ENCODE measurements around the gene B3GAT2. TPM values are rescaled to one million over a fixed set of nuclear protein-coding genes. Genes with fewer than 3 reads are reported as not detected.

B3GAT2 gene
- total RNA-seq, 1 donor from 2014 or later: not detected

DNA sequence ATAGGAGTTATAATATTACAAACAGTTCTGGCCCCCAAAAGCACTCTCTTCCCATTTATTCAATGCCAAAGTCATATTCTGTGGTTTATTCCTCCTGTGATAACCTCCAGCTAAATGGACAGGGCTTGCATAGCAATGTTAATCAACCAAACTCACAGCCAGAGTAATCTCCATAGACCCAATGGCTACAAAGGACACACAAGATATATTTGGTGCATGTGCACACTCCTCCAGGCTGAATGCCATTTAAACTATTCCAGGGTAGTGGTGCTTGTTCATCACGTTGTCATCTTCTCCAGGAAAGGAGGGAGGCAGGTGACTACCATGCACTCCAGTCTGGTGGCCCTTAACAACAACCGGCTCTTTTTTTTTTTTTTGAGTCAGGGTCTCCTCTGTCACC, 56.8 kb downstream of the B3GAT2 start:
- DNase-seq (ENCODE audit: low read depth in 2 of 2): no peak

GRCh38 chr6:70894001-70894400, 62.9 kb downstream of the B3GAT2 start:
- DNase-seq (ENCODE audit: low read depth in 2 of 2): no peak

- DNase-seq (ENCODE audit: low read depth in 2 of 2): no peak
These were observed 67.6 kb downstream of the B3GAT2 start for GRCh38 chr6:70889270-70889669.

DNA sequence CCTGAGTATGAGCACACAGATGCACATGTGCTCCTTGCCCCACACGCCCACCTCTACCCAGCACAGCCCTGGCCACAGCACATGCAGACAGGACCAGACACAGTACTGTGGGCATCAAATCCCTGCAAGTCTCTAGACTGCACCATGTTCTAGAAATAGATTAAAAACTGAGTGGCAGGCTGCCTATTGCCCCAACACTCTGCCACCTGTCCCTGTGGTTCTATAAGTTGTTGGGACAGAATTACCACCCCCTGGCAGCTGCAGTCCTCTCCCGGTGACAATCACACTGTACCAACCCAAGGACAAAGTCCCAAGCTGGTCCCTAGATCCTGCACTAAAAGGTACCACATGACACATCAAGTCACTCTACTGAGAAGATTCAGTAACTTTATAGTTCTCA, 70.2 kb downstream of the B3GAT2 start:
- no peak for DNase-seq (ENCODE audit: low read depth in 2 of 2)

DNA sequence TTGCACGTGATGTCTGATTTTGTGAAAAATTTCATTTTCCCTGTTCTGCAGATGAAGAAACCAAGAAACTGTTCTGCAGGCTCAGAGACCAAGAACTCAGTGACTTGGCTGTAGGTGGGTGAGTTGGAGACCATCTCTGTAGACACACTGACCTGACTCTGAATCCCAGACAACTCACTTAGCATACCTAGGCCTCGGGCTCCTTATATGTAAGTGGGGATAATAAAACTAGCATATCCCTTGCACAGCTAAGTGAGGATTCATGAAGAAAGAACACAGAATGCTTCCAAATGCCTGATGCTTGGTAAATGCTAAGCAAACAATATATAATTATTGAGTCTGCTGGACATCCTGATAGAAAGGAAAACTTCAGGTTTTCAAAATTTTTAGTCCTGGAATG, 70.8 kb downstream of the B3GAT2 start:
- DNase-seq (ENCODE audit: low read depth in 2 of 2): no peak

DNA sequence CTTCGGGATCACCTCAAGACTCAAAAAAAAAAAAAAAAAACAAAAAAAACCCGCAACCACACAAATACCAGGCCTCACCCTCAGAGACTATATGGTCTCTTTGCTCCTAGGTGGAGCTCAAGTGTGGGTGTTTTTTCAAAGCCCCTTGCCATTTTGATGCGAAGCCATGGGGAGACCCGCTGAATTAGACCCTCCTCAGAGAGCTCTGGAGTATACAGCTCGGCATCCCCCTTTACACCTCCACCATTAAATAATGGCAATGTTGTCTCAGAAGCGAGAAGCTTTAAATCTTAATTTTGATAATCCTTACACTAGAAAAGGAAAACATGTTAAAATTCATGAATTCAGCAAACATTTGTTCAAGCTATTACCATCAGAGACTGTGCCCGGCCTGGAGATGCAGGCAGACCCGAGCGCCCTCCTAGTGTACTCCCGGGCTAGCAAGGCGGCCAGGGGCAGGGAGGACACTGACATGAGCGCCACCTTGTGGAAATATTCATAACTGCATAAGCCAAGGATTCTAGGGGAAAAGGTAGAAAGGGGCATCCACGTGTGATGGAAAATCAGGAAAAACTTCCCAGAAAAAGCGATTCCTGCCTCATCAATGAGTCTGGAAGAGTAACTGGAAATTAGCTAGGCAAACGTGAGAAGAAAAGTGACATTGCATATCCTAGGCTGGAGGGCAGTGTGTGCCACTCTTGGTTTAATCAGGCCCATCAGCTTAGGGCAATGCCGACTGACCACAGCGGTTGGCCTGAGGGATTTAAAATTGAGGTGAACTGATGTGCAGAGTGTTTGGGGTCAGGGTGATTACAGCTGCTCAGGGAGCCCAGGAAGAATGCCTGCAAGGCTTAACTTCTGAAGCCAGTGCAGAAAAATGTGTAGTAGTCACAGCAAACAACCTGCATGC, 72.5 kb downstream of the B3GAT2 start:
- DNase-seq (ENCODE audit: low read depth in 2 of 2): peak; percentile 24 to 47

DNA sequence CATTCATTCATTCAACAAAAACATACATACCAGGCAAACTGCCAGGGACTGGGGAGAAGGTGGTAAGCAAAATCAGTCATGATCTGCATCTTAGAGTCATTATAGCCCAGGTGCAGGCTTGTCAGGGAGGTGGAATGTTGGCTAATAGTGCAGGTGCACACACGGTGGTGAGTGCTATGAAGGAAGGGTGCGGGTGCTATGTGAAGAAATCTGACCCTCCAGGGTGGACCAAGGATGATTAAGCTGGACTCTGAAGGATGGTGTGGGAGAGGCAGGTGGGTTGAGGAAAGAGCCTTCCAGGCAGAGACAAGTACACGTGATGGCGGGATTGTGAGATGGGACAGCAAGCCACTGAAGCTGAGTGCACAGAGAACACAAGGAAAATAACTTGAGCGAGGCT, 77.4 kb downstream of the B3GAT2 start:
- DNase-seq (ENCODE audit: low read depth in 2 of 2): no peak

DNA sequence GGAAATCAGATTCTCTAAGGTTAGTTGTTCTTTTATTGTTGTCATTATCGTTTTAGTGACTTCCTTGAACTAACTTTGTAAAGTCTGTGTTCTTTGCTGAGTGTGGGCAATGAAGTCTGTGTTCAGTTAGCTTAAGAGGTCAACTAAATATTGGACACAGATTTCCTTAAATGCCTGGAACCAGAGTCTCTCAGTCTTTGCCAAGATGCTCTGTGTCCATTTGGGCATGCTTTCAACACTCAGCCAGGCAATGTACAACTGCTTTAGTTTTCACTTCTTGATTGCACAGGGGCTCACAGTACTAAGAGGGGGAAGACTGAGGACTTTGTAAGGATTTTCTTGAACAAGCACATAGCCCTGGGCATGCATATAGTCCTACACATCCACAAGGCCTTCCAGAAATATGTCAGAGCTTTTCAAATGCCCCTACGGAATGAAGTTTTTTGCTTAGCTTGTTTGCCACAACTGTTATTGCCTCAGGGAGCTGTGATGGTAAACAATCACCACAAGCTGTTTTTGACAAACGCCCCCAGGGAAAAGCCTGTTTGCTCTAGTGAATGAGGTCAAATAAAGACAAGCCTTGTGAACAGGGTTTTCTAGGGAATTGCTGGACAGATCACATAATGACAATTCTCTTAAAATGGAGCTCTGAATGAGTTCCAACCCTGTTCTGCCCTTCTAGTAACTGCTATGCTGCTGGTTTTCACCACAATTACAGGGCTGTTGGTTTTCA, 82.5 kb downstream of the B3GAT2 start:
- no peak for DNase-seq (ENCODE audit: low read depth in 2 of 2)

DNA sequence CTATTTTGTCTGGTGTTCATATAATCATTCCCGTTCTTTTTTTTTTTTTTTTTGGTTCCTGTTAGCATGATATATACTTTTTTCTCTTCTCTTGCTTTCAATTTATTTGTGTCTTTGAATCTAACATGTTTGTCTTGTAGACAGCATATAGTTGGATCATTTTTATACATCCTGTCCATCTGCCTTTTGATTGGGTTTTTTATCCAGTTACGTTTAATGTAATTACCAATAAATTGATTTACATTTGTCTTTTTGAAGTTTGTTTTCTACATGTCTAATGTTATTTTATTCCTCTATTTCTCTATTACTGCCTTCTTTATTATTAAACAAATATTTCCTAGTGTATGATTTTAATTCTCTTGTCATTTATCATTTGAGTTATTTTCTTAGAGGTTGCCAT, 84.4 kb downstream of the B3GAT2 start:
- DNase-seq (ENCODE audit: low read depth in 2 of 2): no peak

DNA sequence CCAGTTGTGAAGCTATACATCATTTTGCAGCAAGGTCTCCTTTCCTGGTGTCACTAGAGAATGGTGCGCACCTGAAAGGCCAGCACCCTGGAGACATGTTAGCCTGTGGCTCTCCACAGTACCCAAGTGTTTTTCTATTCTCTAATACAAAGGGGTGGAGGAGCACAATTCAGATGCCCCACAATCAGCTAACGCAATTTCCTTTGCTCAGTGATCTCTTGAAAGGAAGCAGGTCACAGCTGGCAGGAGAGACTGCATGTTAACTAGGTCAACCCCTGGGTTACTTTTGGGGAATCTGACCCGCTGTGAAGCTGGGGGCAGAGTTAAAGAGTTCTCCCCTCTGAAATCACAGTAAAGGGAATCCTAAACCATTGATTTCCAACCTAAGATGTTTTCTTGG, 92.5 kb downstream of the B3GAT2 start:
- DNase-seq (ENCODE audit: low read depth in 2 of 2): no peak

DNA sequence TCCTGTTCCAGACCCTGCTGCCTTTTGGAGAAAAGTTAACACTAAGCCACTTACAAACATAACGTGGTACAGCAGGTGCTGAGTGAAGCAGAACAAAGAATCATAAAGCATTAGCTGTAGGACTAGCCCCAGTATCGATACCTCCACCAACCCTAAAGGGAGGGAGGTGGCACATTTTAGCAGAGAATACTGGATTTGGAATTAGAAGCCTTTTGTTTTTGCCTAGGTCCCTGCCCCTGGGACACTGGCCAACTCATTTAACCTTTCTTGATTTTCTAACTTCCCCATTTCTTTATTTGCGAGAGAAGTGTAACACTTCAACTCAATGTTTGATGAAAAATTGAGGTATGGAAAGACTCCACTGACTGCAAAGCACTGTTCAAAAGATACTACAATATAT, 93.5 kb downstream of the B3GAT2 start:
- DNase-seq (ENCODE audit: low read depth in 2 of 2): no peak

DNA sequence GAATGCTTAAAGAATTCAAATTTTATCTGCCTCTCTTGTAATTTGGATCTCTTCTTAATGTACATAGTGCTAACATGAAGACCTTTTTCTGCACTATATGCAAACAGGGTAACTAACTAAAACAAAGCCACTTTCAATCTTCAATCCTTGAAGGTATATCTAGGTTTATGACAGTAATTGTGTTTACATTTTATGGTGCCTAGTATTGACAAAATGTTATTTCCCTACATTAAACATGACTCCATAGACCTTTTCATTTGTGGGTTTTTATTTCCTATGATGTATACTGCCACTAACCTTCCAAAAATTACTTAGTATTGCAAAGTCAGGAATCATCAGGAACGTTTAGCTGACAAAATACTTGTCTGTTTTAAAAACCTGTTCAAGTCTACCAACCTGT, 95.9 kb downstream of the B3GAT2 start:
- DNase-seq (ENCODE audit: low read depth in 2 of 2): no peak

GRCh38 chr6:70860045-70860444, 96.8 kb downstream of the B3GAT2 start:
- DNase-seq (ENCODE audit: low read depth in 2 of 2): no peak

DNA sequence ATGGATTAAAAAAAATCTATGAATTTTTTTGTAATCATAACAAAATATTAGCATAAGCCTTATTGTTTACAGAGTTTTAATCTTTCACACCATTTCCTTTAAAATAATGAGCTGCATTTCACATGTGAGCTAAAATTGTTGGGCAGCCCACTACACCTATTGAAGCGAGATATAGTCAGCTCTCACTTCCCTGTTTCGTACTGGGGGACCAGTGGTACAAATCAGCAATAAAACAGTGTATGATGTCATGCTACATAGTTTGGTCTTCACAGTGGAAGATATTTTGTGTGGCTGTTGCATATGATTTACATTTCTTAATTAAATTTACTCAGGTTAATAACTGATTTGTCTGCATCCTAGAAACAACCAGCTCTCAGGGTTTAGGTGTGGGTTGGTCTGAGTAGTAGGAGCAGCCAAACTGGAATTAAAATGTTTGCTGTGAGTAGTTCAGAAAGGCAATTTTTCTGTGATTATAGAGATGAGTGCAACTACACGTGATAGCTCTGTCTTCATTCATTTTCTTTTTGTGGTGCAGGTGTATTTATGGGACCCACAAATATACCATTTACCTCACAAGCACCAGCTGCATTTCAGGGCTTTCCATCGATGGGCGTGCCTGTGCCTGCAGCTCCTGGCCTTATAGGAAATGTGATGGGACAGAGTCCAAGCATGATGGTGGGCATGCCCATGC, 99.3 kb downstream of the B3GAT2 start:
- DNase-seq (ENCODE audit: low read depth in 2 of 2): no peak

DNA sequence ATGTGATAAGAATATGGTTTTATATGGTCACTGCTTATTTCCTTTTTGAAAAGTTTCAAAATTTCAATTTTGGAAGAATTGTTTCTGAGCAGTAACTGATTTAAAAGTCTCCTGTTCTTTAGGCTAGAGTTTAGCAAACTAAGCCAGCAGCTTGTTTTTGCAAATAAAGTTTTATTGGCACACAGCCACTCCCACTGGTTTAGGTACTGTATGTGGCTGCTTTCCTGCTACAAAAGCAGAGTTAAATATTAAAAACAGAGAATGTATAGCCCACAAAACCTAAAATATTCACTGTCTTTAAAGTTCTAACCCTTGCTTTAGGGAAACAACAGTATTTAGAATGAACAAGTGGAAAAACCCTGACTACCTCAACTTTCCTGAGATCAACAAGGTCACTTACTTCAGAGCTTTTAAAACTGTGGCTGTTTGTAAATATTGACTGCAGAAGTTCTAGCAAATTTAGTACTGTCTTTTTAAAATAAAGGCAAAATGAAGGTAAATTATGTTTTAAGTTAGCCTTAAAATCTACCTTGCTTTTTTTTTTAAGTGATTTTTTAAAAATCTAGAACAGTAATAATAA, 104.1 kb downstream of the B3GAT2 start:
- DNase-seq (ENCODE audit: low read depth in 2 of 2): no peak

DNA sequence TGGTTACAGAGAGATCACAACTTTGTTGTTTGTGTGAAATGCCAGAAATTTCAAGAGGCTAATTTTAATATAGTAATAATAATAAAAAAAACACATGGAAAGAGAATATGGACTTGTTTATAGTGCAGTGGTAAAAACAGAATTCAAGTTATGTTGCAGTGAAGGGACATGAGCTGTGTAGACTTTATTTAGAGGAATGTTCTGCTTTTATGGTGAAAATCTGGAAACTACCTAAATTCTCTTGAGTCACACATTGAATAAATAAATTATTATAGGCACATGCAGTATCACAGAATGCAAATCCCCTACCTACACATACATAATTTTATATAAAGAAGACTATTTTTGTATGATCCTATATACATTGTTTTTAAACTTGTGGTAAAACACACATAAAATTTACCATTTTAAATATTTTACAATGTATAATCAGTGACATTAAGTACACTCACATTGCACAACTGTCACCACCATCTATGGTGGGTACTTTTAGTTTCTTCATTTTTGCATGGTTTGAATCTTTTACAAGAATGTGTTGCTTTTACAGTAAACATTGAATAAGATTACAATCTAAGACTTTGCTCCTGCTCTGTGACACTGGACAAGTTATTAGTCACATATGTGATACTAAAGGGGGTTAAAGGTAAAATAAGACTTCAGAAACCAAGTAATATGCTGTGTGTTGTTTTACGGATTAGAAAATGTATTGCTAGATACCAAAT, 107.4 kb downstream of the B3GAT2 start:
- DNase-seq (ENCODE audit: low read depth in 2 of 2): no peak

DNA sequence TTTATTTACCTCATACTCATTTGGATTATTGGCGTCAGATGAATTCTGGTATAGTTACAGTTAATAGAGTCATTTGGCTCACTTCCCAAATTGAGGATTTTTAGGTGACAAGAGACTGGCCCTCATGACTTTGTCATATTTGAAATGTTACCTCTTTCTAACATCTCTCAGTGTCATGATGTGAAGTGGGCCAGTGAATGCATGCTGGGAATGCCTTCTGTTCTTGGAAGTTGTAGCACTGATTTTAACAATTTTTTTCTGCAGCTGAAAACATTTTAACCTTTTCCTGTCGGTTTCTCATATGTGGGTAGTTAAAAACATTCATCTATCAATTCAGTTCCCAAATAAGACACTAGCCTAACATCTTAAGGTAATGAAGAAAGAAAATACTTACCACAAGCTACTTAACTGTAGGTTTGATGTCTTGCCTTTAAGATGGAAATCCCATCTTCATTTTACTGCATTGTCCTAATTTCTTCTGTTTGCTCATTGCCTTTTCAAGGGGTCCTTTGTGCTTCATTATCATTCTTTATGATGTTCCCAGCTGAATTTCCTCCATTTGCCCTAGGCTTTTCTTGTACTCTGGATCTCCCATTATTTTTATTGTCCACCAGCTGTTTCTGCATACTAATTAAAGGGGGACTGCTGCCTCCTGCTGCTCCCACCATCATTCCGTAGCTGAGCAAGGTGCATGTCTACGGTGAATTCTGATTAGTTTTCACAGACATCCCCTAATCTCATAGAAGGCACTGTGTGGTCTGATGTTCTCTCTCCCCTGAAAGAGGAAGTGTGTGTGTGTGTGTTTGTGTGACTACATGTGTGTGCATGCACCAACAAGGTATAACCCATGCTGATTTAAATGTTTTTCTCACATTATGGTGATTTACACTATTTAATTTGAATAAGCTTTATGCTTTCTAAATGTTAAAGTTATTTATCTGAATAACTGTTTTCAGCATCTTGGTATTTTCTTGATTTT, 109.5 kb downstream of the B3GAT2 start:
- no peak for DNase-seq (ENCODE audit: low read depth in 2 of 2)

DNA sequence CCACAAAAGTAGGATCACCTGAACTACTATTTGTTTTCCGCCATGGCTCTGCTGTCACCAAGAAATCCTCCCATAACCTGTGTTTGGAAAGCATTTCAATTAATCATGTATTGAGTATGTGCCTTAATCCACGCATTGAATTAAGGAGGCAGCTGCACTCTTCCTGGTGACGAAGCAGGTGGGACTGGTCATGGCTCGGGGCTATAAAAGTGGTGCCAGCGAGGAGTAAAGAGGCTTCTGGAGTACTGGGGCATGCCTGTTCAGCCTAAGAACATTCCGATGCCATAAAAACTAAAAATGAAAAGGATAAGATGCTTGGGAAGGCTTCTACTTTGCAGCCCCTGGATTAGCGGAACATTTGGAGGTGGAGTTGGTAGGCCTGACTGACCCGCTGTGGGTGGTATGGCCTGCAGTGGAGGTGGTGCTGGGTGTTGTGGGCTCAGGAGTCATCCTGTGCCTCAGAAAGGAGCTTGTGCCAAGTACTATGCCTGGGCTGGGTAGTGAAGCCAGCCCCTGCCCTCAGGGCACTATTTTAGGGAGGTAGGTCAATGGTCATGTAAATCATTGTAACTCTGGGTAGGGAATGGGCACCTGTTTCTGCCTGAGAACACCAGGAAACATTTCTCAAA, 110.5 kb downstream of the B3GAT2 start:
- DNase-seq (ENCODE audit: low read depth in 2 of 2): no peak

DNA sequence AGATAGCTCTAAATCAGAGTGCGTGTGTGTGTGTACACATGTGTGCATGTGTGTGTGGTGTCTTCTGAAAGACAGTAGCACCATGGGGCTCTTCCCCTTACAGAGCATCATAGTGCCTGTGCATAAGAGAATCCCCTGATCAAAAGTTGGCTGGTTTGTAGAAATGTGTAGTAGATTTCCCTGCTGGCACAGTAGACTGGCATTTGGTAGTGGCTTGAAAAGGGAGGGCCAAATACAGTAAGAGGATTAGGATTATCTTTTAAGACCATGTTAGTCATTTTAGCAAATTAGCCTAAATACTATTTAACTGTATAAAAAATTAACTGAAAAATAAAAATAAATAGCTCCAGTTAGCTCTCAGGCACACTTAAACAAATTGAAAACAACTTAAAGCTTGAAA, 112.6 kb downstream of the B3GAT2 start:
- no peak for DNase-seq (ENCODE audit: low read depth in 2 of 2)
